ENCODE results near the gene TRIM71. TPM values are rescaled to one million over a fixed set of nuclear protein-coding genes. Genes with fewer than 3 reads are reported as not detected.
"Not testable (repeated sequence)": the region's sequence is repeated elsewhere in the genome, so short reads cannot be mapped to it uniquely, and the experiment has no call there.

Gene TRIM71
- total RNA-seq, 2 experiments from 2014 or later = 0.18 to 0.22 TPM

DNA sequence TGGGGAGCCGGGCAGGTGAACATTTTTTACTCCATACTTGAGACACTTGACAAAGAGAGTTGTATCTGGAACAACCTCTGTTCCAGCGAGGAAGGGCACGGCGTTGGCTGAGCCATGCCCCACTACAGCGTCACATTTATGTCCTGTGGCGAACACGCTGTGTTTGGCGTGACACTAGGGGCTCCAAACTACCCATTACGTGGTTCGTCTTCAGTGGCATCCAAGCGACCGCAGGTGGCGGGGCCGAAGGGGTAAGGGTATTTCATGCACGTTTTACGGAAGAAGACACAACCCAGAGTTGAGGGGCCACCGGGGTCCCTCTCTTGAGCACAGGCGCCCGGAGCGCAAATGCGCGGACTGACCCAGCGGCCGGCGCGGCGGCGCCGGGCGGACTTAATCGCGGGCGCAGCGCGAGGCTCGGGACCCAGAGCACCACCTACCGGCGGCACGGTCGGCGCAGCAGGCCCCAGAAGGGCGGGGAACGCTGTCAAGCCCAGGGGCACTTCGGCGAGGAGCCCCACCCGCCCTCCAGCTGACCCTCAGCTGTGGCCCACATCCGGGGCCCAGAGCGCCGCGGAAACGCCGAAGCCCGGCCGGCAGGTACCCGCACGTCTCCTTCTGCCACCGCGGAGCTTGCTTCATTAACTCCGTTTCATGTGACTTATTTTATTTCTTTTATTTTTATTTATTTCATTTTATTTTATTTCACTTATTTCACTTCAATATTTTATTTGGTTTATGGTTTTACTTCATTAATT is 36.4 kb upstream of the TRIM71 start:
- POLR2A ChIA-PET = no interaction called here
- Mint-ChIP-seq H3K9me3 (no peaks in the 10 kb centered on the region), H3K36me3 (ENCODE audit: low read depth) (peaks cover 2% of the 10 kb centered on the region), H3K4me3 (peak overlapping the region; percentile 78), H3K4me1 (ENCODE audit: low read depth) (peaks cover 8% of the 10 kb centered on the region), H3K27me3 (peaks cover 17% of the 10 kb centered on the region), H3K27ac (no peak overlapping the region)
- CTCF ChIA-PET = interaction anchor here (0.6 to 2.4 kb wide), 16 partner anchors 8 to 267 kb away, joined by 3 to 10 read pairs (median 4); no protein-coding TSS in a partner anchor
- intact Hi-C loops (cut with micrococcal nuclease) = no loop called here
- peak; percentile 93 for ATAC-seq
- peak; percentile 83 for DNase-seq
- peak; percentile 91 for TF ChIP-seq CTCF (IDR thresholded peaks at IDR 0.05)

- Mint-ChIP-seq H3K27me3 (peaks cover 17% of the 10 kb centered on the region), H3K4me3 (peak overlapping the region; percentile 33)
- ATAC-seq; intact Hi-C loops (cut with micrococcal nuclease); H3K27ac Mint-ChIP-seq; H3K9me3 Mint-ChIP-seq; POLR2A ChIA-PET; H3K4me1 Mint-ChIP-seq (ENCODE audit: low read depth); DNase-seq; H3K36me3 Mint-ChIP-seq (ENCODE audit: low read depth): not testable (repeated sequence)
- CTCF ChIA-PET = interaction anchor here (0.6 to 2.4 kb wide), 13 partner anchors 9 to 880 kb away, joined by 3 to 10 read pairs (median 4); no protein-coding TSS in a partner anchor
These were observed 35.9 kb upstream of the TRIM71 start for GRCh38 chr3:32781969-32782270.

- H3K4me1 Mint-ChIP-seq (ENCODE audit: low read depth) = peaks cover 8% of the 10 kb centered on the region
- H3K4me3 Mint-ChIP-seq = peak overlapping the region; percentile 33
- peaks cover 17% of the 10 kb centered on the region for H3K27me3 Mint-ChIP-seq
- H3K27ac Mint-ChIP-seq = no peak overlapping the region
- DNase-seq (no peak), ATAC-seq (no peak)
- no peak for TF ChIP-seq CTCF (IDR thresholded peaks at IDR 0.05)
- H3K9me3 Mint-ChIP-seq = no peaks in the 10 kb centered on the region
- CTCF ChIA-PET = interaction anchor here (0.6 to 2.4 kb wide), 6 partner anchors 15 to 879 kb away, joined by 3 to 8 read pairs (median 4); no protein-coding TSS in a partner anchor
- no peaks in the 10 kb centered on the region for H3K36me3 Mint-ChIP-seq (ENCODE audit: low read depth)
- POLR2A ChIA-PET = no interaction called here
- intact Hi-C loops (cut with micrococcal nuclease) = no loop called here
These were observed 35.4 kb upstream of the TRIM71 start for GRCh38 chr3:32782407-32782806.

DNA sequence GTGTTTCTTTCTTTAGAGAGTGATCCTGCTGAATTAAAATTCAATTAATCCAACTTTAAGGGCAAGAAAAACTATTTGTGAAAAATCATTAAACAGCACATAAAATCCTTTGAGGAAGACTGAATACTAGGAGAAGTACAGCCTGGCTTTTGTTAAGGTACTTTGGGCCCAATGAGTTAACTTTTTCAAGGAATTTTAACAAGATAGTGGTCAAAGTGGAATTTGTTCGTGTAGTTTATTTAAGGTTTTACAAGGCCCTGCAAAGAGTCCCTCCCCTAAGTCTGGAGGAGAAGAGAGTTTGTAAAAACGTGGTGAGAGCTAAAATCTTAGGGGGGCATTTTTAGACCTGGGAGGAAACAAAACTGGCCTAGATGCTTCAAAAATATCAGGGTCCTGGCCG is 26.0 kb upstream of the TRIM71 start:
- ChIA-PET CTCF (no interaction called here), POLR2A (no interaction called here)
- no peaks in the 10 kb centered on the region for H3K9me3 Mint-ChIP-seq
- no peaks in the 10 kb centered on the region for H3K27me3 Mint-ChIP-seq
- no peak for TF ChIP-seq CTCF (IDR thresholded peaks at IDR 0.05)
- intact Hi-C loops (cut with micrococcal nuclease) = no loop called here
- ATAC-seq (no peak), DNase-seq (no peak)
- no peak overlapping the region for H3K27ac Mint-ChIP-seq
- H3K36me3 Mint-ChIP-seq (ENCODE audit: low read depth) = no peaks in the 10 kb centered on the region
- H3K4me3 Mint-ChIP-seq = no peak overlapping the region
- no peaks in the 10 kb centered on the region for H3K4me1 Mint-ChIP-seq (ENCODE audit: low read depth)

DNA sequence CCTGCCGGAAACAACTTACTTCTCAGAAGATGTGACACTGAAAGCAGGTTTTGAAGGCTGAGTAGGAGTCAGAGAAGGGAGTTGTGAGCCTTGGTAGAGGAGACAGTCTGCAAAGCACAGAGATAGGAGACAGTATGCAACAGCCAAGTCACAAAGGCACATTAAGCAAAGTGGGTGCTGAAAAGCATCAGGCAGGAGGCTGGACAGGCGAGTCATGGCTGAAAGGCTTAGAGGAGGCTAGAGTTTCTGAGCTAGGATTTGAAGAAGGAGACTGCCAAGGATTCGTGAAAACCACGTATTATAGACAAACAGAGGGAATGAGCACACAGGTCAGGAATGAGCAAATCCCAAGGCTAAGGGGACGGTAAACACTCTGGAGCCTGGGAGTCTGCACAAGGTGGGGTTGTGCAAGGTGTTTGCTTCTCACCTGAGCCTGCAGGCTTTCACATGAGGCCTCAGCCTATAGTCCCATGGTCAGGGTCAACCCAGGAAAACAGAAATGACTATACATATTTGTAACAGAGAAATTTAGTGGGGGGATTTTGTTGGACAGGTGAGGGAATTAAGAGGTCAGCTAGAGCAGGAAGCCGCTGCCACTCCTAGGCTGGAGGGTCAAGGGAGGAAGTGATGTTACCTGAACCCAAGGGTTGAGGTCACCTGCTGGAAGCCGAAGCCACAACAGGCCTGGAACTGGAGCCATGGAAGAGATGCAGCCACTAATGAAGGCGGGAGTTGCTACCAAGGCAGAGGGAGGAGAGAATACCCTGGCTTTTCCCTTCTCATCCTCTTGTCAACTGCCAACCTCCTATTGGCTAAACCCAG is 23.1 kb upstream of the TRIM71 start:
- intact Hi-C loops (cut with micrococcal nuclease) = no loop called here
- ChIA-PET POLR2A (no interaction called here), CTCF (no interaction called here)
- Mint-ChIP-seq H3K4me3 (no peak overlapping the region), H3K27me3 (no peaks in the 10 kb centered on the region), H3K4me1 (ENCODE audit: low read depth) (no peaks in the 10 kb centered on the region), H3K36me3 (ENCODE audit: low read depth) (no peaks in the 10 kb centered on the region), H3K9me3 (no peaks in the 10 kb centered on the region), H3K27ac (no peak overlapping the region)
- DNase-seq (no peak), ATAC-seq (no peak)
- no peak for TF ChIP-seq CTCF (IDR thresholded peaks at IDR 0.05)

DNA sequence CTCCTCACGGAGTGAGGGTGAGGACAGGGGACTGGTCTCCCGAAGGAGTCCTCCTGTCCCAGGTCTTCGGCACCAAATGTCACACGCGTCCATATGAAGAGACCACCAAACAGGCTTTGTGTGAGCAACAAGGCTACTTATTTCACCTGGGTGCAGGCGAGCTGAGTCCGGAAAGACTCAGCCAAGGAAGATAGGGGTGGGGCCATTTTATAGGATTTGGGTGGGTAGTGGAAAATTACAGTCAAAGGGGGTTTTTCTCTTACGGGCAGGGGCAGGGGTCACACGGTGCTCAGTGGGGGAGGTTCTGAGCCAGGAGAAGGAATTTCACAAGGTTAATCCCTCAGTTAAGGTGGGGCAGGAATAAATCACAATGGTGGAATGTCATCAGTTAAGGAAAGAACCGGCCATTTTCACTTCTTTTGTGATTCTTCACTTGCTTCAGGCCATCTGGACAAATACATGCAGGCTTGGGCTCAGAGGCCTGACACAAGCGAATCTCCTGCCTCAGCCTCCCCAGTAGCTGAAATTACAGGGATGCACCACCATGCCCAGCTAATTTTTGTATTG is 21.3 kb upstream of the TRIM71 start:
- H3K27me3 Mint-ChIP-seq; H3K4me3 Mint-ChIP-seq; H3K9me3 Mint-ChIP-seq; POLR2A ChIA-PET; H3K27ac Mint-ChIP-seq; DNase-seq; H3K4me1 Mint-ChIP-seq (ENCODE audit: low read depth); CTCF ChIA-PET; intact Hi-C loops (cut with micrococcal nuclease); H3K36me3 Mint-ChIP-seq (ENCODE audit: low read depth); ATAC-seq: not testable (repeated sequence)

All from activated CD8-positive, alpha-beta T cell treated with anti-CD3 and anti-CD28 coated beads for 36 hours (primary cell).